ENCODE measurements around the gene FAM120B.

- TF ChIP-seq EP300 (conservative IDR thresholded peaks at IDR 0.05; ENCODE audit: poor library complexity, severe bottlenecking), result no peak
- TF ChIP-seq SMC3 (conservative IDR thresholded peaks at IDR 0.05; ENCODE audit: poor library complexity), result no peak
- TF ChIP-seq, protein P1, sequence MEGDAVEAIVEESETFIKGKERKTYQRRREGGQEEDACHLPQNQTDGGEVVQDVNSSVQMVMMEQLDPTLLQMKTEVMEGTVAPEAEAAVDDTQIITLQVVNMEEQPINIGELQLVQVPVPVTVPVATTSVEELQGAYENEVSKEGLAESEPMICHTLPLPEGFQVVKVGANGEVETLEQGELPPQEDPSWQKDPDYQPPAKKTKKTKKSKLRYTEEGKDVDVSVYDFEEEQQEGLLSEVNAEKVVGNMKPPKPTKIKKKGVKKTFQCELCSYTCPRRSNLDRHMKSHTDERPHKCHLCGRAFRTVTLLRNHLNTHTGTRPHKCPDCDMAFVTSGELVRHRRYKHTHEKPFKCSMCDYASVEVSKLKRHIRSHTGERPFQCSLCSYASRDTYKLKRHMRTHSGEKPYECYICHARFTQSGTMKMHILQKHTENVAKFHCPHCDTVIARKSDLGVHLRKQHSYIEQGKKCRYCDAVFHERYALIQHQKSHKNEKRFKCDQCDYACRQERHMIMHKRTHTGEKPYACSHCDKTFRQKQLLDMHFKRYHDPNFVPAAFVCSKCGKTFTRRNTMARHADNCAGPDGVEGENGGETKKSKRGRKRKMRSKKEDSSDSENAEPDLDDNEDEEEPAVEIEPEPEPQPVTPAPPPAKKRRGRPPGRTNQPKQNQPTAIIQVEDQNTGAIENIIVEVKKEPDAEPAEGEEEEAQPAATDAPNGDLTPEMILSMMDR (IDR thresholded peaks at IDR 0.05; ENCODE audit: poor library complexity, severe bottlenecking), result no peak
- no peak for TF ChIP-seq TAF1 (IDR thresholded peaks at IDR 0.05; ENCODE audit: low read depth)
- TF ChIP-seq POLR2AphosphoS5 (IDR thresholded peaks at IDR 0.05), result no peak
- TF ChIP-seq RAD21 (conservative IDR thresholded peaks at IDR 0.05), result no peak
- TF ChIP-seq MXI1 (conservative IDR thresholded peaks at IDR 0.05; ENCODE audit: poor library complexity, severe bottlenecking), result no peak
These were observed 27.8 kb upstream of the FAM120B start for GRCh38 chr6:170278743-170279094.
